K562 (cell line): ENCODE results near the gene KCNB1. TPM values are rescaled to one million over a fixed set of nuclear protein-coding genes. Genes with fewer than 3 reads are reported as not detected.

Experiments used
- ATAC-seq: fragments of 200-7000 bp; cut with Tn5 transposase; 3 replicates; pipeline ENCODE4 v1.9.1; 2020; ENCODE audit warnings: moderate library complexity
- BruUV-seq: library from RNA; stranded (reverse); fragments of 400-500 nt; replicated peaks from 2 replicates; lab custom pipeline; 2021; lab: Mats Ljungman, UMichigan
- CTCF ChIA-PET: fragments of 300-600 bp; formaldehyde crosslinking; extraction: SDS; loops from one replicate; lab custom pipeline; 2021; ENCODE audit warnings: low intra/inter-chr PET ratio; lab: Yijun Ruan, JAX
- POLR2A ChIA-PET: fragments of 300-600, 350-650 bp; sonication (Branson Sonifier 250); formaldehyde crosslinking; extraction: SDS; loops from one replicate; lab custom pipeline; 2021; ENCODE audit warnings: antibody characterized with exemption, inconsistent platforms; lab: Yijun Ruan, JAX
- DNase-seq, 4 experiments: peaks; one replicate each; pipeline versions ENCODE4 v3.0.0 to v3.0.0-alpha.2; 2011 to 2018; ENCODE audit warnings: low spot score in 3 of 4, mixed read lengths in 3 of 4; ENCODE audit errors: extremely low read depth in 1 of 4
- FAIRE-seq: peaks from 2 replicates; lab custom pipeline; 2011; peaks lifted over from hg19 to GRCh38; lab: Jason Lieb, UNC
- H2AFZ ChIP-seq: 2 replicates; pipeline ENCODE4 v1.6.0; 2011; ENCODE audit warnings: low read depth, low read length, control low read depth, inconsistent platforms
- H3K27ac ChIP-seq: fragments of 200-600 bp; 3 replicates; pipeline ENCODE4 v1.8.0; 2011; ENCODE audit warnings: low read depth, mild to moderate bottlenecking, control low read depth, inconsistent platforms, low read length, moderate library complexity, mixed read lengths; ENCODE audit errors: extremely low read depth
- H3K27me3 ChIP-seq, 2 experiments: fragments of 300-600 bp in 1 of 2; 2 replicates in 1 of 2; 3 replicates in 1 of 2; pipeline versions ENCODE4 v1.6.0 to v1.8.0; 2011; ENCODE audit warnings: inconsistent platforms in 2 of 2, low read length in 2 of 2, mild to moderate bottlenecking in 1 of 2, mixed read lengths in 1 of 2, moderate library complexity in 1 of 2; ENCODE audit not compliant: control insufficient read depth in 2 of 2, insufficient read depth in 2 of 2
- H3K36me3 ChIP-seq: fragments of 300-600 bp; 3 replicates; pipeline ENCODE4 v1.8.0; 2011; ENCODE audit warnings: mild to moderate bottlenecking, low read length, inconsistent platforms; ENCODE audit not compliant: control insufficient read depth, insufficient read depth
- H3K4me1 ChIP-seq, 2 experiments: fragments of 200-600 bp in 1 of 2; replicated peaks in 1 of 2; 2 replicates in 1 of 2; 3 replicates in 1 of 2; pipeline versions ENCODE4 v1.5.1 to v1.8.0; 2011; ENCODE audit warnings: inconsistent platforms in 2 of 2, low read length in 2 of 2, mild to moderate bottlenecking in 1 of 2, mixed read lengths in 1 of 2, moderate library complexity in 1 of 2; ENCODE audit not compliant: control insufficient read depth in 2 of 2, insufficient read depth in 2 of 2
- H3K4me2 ChIP-seq: 2 replicates; pipeline ENCODE4 v1.6.1; 2011; ENCODE audit warnings: low read length, control low read depth, inconsistent platforms, mixed read lengths; ENCODE audit not compliant: insufficient read depth
- H3K4me3 ChIP-seq: fragments of 200-600 bp; sonication (generic), shearing (Covaris generic); 2 replicates; pipeline ENCODE4 v1.5.1; 2016; ENCODE audit warnings: control low read depth, inconsistent platforms
- H3K79me2 ChIP-seq: fragments of 200-600 bp; 3 replicates; pipeline ENCODE4 v1.8.0; 2011; ENCODE audit warnings: low read length, inconsistent platforms; ENCODE audit not compliant: control insufficient read depth, insufficient read depth
- H3K9ac ChIP-seq, 2 experiments: 2 replicates each; pipeline versions ENCODE4 v1.6.0 to v1.6.1; 2011; ENCODE audit warnings: low read depth in 2 of 2, low read length in 2 of 2, control low read depth in 1 of 2, inconsistent platforms in 1 of 2, mild to moderate bottlenecking in 1 of 2, mixed read lengths in 1 of 2; ENCODE audit not compliant: insufficient read depth in 1 of 2
- H3K9me1 ChIP-seq: one replicate; pipeline ENCODE4 v1.6.0; 2011; ENCODE audit warnings: inconsistent platforms, mild to moderate bottlenecking, low read length, moderate library complexity; ENCODE audit not compliant: control insufficient read depth, insufficient read depth
- H3K9me3 ChIP-seq: replicated peaks from 2 replicates; pipeline ENCODE4 v1.5.1; 2011; ENCODE audit warnings: low read depth, low read length, inconsistent platforms; ENCODE audit not compliant: control insufficient read depth, insufficient read depth
- H4K20me1 ChIP-seq: replicated peaks from 2 replicates; pipeline ENCODE4 v1.6.1; 2011; ENCODE audit warnings: low read length, inconsistent platforms, mixed read lengths; ENCODE audit not compliant: control insufficient read depth, insufficient read depth
- WGBS: fragments of 100-300 bp; shearing (Covaris generic); methylation state at CpG from one replicate; pipeline ENCODE4 v1.1.6; 2016; ENCODE audit warnings: low coverage, mixed read lengths; ENCODE audit not compliant: insufficient coverage; ENCODE audit errors: missing lambda C conversion rate; 5-methylcytosine and 5-hydroxymethylcytosine counted together
- in situ Hi-C: fragments of 300-500 bp; cut with MboI; formaldehyde crosslinking; loops from 4 replicates; pipeline ENCODE4 v1.15.0; 2018; ENCODE audit warnings: inconsistent platforms, mixed read lengths
- intact Hi-C: fragments of 100-400 bp; cut with micrococcal nuclease; formaldehyde crosslinking; loops from 2 replicates; pipeline ENCODE4 v1.14.2; 2022
- polyA plus RNA-seq, 8 experiments: library from polyadenylated mRNA; depleted of rRNA in 4 of 8; stranded (reverse) in 5 of 8; unstranded in 3 of 8; fragments of >200 nt; fragmentation: Nextera tagmentation in 2 of 8; fragmentation: Illumina TruSeq in 1 of 8; extraction: Ambion mirVana in 2 of 8; extraction: Trizol in 1 of 8; gene quantifications; 2 replicates each; pipeline versions ENCODE4 v1.2.1 to v1.2.3, GENCODE V29; 2011 to 2014; ENCODE audit warnings: inconsistent platforms in 1 of 8, missing spikeins in 1 of 8
- total RNA-seq, 7 experiments: library from RNA; depleted of rRNA in 6 of 7; stranded (reverse); fragments of >200 nt in 6 of 7; fragmentation: Illumina TruSeq in 2 of 7; extraction: Trizol in 2 of 7; gene quantifications; 2 replicates each; pipeline versions ENCODE4 v1.2.1 to v1.2.3, GENCODE V29; 2011 to 2021; ENCODE audit warnings: low replicate concordance in 1 of 7
- TF ChIP-seq, protein P1 (sequence below), 2 experiments: fragments of 450-650 bp; formaldehyde crosslinking in 1 of 2; IDR thresholded peaks; 2 replicates each; pipeline versions ENCODE4 v1.4.0 to v1.6.1; 2014 to 2020; ENCODE audit warnings: mild to moderate bottlenecking in 2 of 2, borderline replicate concordance in 1 of 2, low read depth in 1 of 2

The KCNB1 gene
- total and polyA plus RNA-seq, 9 of the 15 experiments (the other 6 are each of a cell fraction or from before 2014, with no cell fraction given), result 0.01 to 0.06 TPM; not detected in 7

GRCh38 chr20:49459684-49460083 is 22.8 kb downstream of the KCNB1 start:
- 8% methylated on average over 6 of the region's 6 CpGs for whole genome bisulfite sequencing
- no peak for DNase-seq
- H3K9ac ChIP-seq, result no peak overlapping the region
- no peak overlapping the region for H3K27ac ChIP-seq
- no TSS peak for BruUV-seq
- no peak overlapping the region for H3K4me3 ChIP-seq
- no peaks in the 10 kb centered on the region for H3K9me3 ChIP-seq
- no peak overlapping the region for H2AFZ ChIP-seq
- intact Hi-C loops, result no loop called here
- no peaks in the 10 kb centered on the region for H3K36me3 ChIP-seq
- no peaks in the 10 kb centered on the region for H3K79me2 ChIP-seq
- H4K20me1 ChIP-seq, result no peaks in the 10 kb centered on the region
- ChIA-PET POLR2A (no interaction called here), CTCF (no interaction called here)
- no peak overlapping the region for H3K4me2 ChIP-seq
- FAIRE-seq, result no peak
- in situ Hi-C loops, result no loop called here
- TF ChIP-seq, protein P1, sequence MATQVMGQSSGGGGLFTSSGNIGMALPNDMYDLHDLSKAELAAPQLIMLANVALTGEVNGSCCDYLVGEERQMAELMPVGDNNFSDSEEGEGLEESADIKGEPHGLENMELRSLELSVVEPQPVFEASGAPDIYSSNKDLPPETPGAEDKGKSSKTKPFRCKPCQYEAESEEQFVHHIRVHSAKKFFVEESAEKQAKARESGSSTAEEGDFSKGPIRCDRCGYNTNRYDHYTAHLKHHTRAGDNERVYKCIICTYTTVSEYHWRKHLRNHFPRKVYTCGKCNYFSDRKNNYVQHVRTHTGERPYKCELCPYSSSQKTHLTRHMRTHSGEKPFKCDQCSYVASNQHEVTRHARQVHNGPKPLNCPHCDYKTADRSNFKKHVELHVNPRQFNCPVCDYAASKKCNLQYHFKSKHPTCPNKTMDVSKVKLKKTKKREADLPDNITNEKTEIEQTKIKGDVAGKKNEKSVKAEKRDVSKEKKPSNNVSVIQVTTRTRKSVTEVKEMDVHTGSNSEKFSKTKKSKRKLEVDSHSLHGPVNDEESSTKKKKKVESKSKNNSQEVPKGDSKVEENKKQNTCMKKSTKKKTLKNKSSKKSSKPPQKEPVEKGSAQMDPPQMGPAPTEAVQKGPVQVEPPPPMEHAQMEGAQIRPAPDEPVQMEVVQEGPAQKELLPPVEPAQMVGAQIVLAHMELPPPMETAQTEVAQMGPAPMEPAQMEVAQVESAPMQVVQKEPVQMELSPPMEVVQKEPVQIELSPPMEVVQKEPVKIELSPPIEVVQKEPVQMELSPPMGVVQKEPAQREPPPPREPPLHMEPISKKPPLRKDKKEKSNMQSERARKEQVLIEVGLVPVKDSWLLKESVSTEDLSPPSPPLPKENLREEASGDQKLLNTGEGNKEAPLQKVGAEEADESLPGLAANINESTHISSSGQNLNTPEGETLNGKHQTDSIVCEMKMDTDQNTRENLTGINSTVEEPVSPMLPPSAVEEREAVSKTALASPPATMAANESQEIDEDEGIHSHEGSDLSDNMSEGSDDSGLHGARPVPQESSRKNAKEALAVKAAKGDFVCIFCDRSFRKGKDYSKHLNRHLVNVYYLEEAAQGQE (IDR thresholded peaks at IDR 0.05; ENCODE audit: borderline replicate concordance), result no peak
- TF ChIP-seq, protein P1 (CRISPR knock-in tag; IDR thresholded peaks at IDR 0.05; ENCODE audit: low read depth), result no peak
- H3K27me3 ChIP-seq, result peaks cover 23 to 67% of the 10 kb centered on the region in 2 experiments; a peak in 4 of 5 replicates
- no peak for ATAC-seq
- H3K9me1 ChIP-seq, result no peaks in the 10 kb centered on the region
- no peaks in the 10 kb centered on the region for H3K4me1 ChIP-seq
